BLaER1 treated with 17β-estradiol and CSF1 and Interleukin-3, amounts not matched to agents 10 nM and 100 nM (cell line): ENCODE data around the gene AP1G1.

Source experiments
- H3K27ac ChIP-seq, 11 experiments: shearing (Covaris generic); formaldehyde crosslinking; 2 replicates each; pipeline ENCODE4 v1.8.1; 2022
- H3K27me3 ChIP-seq, 11 experiments: shearing (Covaris generic); formaldehyde crosslinking; 2 replicates each; pipeline ENCODE4 v1.8.1; 2022
- H3K36me3 ChIP-seq, 11 experiments: shearing (Covaris generic); formaldehyde crosslinking; 2 replicates each; pipeline ENCODE4 v1.8.1; 2022
- H3K4me1 ChIP-seq, 10 experiments: shearing (Covaris generic); formaldehyde crosslinking; 2 replicates each; pipeline ENCODE4 v1.8.1; 2022
- H3K4me2 ChIP-seq, 11 experiments: shearing (Covaris generic); formaldehyde crosslinking; 2 replicates each; pipeline ENCODE4 v1.8.1; 2022
- H3K4me3 ChIP-seq, 10 experiments: shearing (Covaris generic); formaldehyde crosslinking; 2 replicates each; pipeline ENCODE4 v1.8.1; 2022
- H3K9ac ChIP-seq, 11 experiments: shearing (Covaris generic); formaldehyde crosslinking; 2 replicates each; pipeline ENCODE4 v1.8.1; 2022
- H3K9me3 ChIP-seq, 11 experiments: shearing (Covaris generic); formaldehyde crosslinking; replicated peaks in 1 of 11; 2 replicates each; pipeline ENCODE4 v1.8.1; 2022
- H4K20me1 ChIP-seq, 11 experiments: shearing (Covaris generic); formaldehyde crosslinking; 2 replicates each; pipeline ENCODE4 v1.8.1; 2022
- Cebpa-rat ChIP-seq, 11 experiments: shearing (Covaris generic); IDR thresholded peaks; 2 replicates each; pipeline ENCODE4 v1.8.1; 2022

The AP1G1 gene

GRCh38 chr16:71808593-71809459 is at the start of gene AP1G1:
Gene AP1G1 (minus strand): TSS chr16:71808834. CDS start chr16:71789479, 19,355 bp downstream.
- no peaks in the 10 kb centered on the region for H3K27me3 ChIP-seq
- peaks cover 26 to 44% (median 34%) of the 10 kb centered on the region in 10 experiments for H3K4me1 ChIP-seq
- H3K9ac ChIP-seq, result peak within 1 kb of the TSS; percentile 91 to 100 (median 97)
- TF ChIP-seq Cebpa-rat (IDR thresholded peaks at IDR 0.05), result no peak
- H3K4me2 ChIP-seq, result peak within 1 kb of the TSS; percentile 77 to 95 (median 90)
- peak within 1 kb of the TSS; percentile 79 to 99 (median 94) for H3K4me3 ChIP-seq
- no peaks in the 10 kb centered on the region for H3K9me3 ChIP-seq
- H3K36me3 ChIP-seq, result peaks cover 13 to 35% (median 25%) of the 10 kb centered on the region in 11 experiments; a peak in 20 of 22 replicates
- peaks cover 25 to 47% (median 41%) of the 10 kb centered on the region in 11 experiments; a peak in 21 of 22 replicates for H4K20me1 ChIP-seq
- H3K27ac ChIP-seq, result peak within 1 kb of the TSS; percentile 94 to 100 (median 99)

DNA sequence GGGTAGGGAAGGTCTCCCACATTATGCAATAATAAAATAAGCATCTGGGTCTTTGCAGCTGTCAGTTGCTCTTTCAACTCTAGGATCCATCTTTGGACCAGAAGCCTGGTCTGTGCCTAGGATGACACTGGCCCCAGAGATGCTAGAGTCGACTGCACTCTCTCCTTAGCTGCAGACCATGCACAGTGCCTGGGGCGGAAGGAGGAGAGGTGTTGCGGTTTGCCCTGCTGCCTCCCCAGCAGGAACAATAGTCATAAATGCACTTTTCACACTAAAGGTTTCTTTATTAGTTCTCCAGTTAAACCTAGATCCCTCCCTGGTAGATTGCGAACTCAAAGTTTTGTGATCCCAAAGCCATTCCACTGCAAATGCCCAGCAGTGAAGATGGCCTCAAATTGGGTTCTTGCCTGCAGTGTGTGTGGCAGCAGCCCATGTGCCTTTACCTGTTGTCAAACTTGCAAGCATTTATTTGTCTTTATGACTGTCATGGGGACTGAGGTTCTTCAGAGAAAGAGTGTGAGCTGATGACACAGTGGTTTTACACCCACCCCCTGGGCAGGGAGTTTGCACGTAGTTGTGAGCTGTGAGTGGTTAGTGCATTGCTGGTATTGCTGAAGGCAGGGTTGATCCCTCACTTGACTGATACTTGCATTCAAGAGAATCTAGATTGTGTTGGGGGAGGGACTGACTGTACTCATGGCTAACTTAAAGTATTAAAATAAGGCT is 47.5 kb upstream of the AP1G1 start:
- H3K9me3 ChIP-seq, result no peaks in the 10 kb centered on the region
- peaks cover 59 to 95% (median 85%) of the 10 kb centered on the region in 11 experiments for H4K20me1 ChIP-seq
- no peaks in the 10 kb centered on the region for H3K27me3 ChIP-seq
- TF ChIP-seq Cebpa-rat (IDR thresholded peaks at IDR 0.05), result no peak
- no peaks in the 10 kb centered on the region for H3K4me1 ChIP-seq
- H3K9ac ChIP-seq, result no peak overlapping the region
- H3K36me3 ChIP-seq, result peaks cover 90 to 100% (median 97%) of the 10 kb centered on the region in 11 experiments
- no peak overlapping the region for H3K4me2 ChIP-seq
- H3K27ac ChIP-seq, result no peak overlapping the region
- no peak overlapping the region for H3K4me3 ChIP-seq

DNA sequence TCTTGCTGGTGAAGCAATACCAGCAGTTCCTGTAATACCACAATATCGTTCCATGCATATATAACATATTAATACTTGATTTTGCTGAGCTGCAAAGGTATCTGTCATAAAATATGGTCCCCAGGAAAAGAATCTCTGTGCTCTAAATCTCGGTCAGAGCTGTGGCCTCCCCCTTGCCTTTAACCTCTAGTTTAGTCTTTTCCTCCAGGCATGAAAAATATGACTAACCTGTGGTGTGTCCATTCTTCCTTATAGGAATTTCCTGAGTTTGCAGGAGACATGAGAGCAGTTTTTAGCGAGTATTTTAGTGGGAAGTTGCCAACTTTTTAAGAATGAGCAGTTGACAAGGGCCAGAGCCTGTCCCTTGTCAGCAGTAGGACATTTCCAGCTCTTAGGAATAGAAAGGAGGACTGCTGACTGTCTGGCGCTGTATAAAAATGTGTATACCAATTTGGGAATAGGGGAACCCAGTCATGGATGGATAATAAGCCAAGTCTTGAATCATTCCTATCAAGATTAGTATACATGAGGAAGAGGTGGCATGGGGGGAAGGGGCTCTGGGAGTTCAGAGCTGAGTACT is 45.8 kb upstream of the AP1G1 start:
- no peak overlapping the region for H3K9ac ChIP-seq
- no peak for TF ChIP-seq Cebpa-rat (IDR thresholded peaks at IDR 0.05)

GRCh38 chr16:71853413-71853812 is 44.8 kb upstream of the AP1G1 start:
- Histone ChIP-seq H3K4me1 (peaks cover 0 to 8% (median 3%) of the 10 kb centered on the region in 10 experiments; a peak in 5 of 20 replicates), H3K27me3 (no peaks in the 10 kb centered on the region), H3K27ac (no peak overlapping the region), H3K9ac (no peak overlapping the region), H3K4me2 (no peak overlapping the region), H3K4me3 (no peak overlapping the region), H3K36me3 (peaks cover 93 to 100% (median 99%) of the 10 kb centered on the region in 11 experiments), H3K9me3 (no peaks in the 10 kb centered on the region), H4K20me1 (peaks cover 52 to 99% (median 82%) of the 10 kb centered on the region in 11 experiments)
- TF ChIP-seq Cebpa-rat (IDR thresholded peaks at IDR 0.05), result no peak

More for the DNA sequence above, 45.8 kb upstream of the AP1G1 start:
- Histone ChIP-seq H3K27ac (no peak overlapping the region), H3K36me3 (peaks cover 93 to 100% (median 99%) of the 10 kb centered on the region in 11 experiments), H3K4me1 (no peaks in the 10 kb centered on the region), H3K9me3 (no peaks in the 10 kb centered on the region), H3K4me2 (no peak overlapping the region), H3K27me3 (no peaks in the 10 kb centered on the region), H3K4me3 (no peak overlapping the region), H4K20me1 (peaks cover 59 to 100% (median 87%) of the 10 kb centered on the region in 11 experiments)

DNA sequence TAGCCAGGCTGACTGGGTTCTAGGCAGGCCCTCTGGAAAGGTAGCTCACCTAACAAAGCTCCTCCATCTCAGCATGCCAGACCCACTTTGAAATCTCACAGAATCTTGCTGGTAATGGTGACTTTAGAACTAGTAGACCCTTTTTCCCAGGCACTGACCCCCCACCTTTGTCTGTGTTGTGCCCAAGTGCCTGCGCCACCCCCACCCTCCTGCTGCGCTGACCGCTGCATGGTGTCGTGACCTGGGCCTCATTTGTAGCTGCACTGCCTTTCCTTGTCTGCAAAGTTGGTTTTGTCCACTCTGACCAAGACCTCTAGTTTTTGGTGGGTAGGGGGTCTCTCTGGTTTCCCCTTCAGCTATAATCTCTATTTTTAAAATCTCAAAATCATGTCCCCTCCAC is 43.9 kb upstream of the AP1G1 start:
- Histone ChIP-seq H3K27ac (no peak overlapping the region), H3K4me2 (no peak overlapping the region), H3K36me3 (peaks cover 93 to 100% (median 98%) of the 10 kb centered on the region in 11 experiments)

GRCh38 chr16:71852158-71852557 is 43.5 kb upstream of the AP1G1 start:
- peaks cover 90 to 99% (median 94%) of the 10 kb centered on the region in 11 experiments for H3K36me3 ChIP-seq
- no peak overlapping the region; a peak in 1 of 22 replicates for H3K9ac ChIP-seq
- no peak for TF ChIP-seq Cebpa-rat (IDR thresholded peaks at IDR 0.05)
- no peak overlapping the region for H3K4me3 ChIP-seq
- no peaks in the 10 kb centered on the region for H3K9me3 ChIP-seq
- H3K27ac ChIP-seq, result no peak overlapping the region
- H4K20me1 ChIP-seq, result peaks cover 45 to 99% (median 81%) of the 10 kb centered on the region in 11 experiments
- H3K4me2 ChIP-seq, result no peak overlapping the region
- peaks cover 3 to 20% (median 10%) of the 10 kb centered on the region in 10 experiments for H3K4me1 ChIP-seq
- H3K27me3 ChIP-seq, result no peaks in the 10 kb centered on the region

More for the DNA sequence above, 43.9 kb upstream of the AP1G1 start:
- peaks cover 49 to 99% (median 82%) of the 10 kb centered on the region in 11 experiments for H4K20me1 ChIP-seq
- no peaks in the 10 kb centered on the region for H3K27me3 ChIP-seq
- H3K9me3 ChIP-seq, result no peaks in the 10 kb centered on the region
- no peak for TF ChIP-seq Cebpa-rat (IDR thresholded peaks at IDR 0.05)
- no peak overlapping the region for H3K4me3 ChIP-seq
- no peak overlapping the region for H3K9ac ChIP-seq
- H3K4me1 ChIP-seq, result peaks cover 2 to 16% (median 5%) of the 10 kb centered on the region in 10 experiments; a peak in 15 of 20 replicates

- H3K9me3 ChIP-seq, result no peaks in the 10 kb centered on the region
- peaks cover 87 to 95% (median 90%) of the 10 kb centered on the region in 11 experiments for H3K36me3 ChIP-seq
- H3K4me1 ChIP-seq, result peaks cover 7 to 25% (median 14%) of the 10 kb centered on the region in 10 experiments
- H3K27ac ChIP-seq, result no peak overlapping the region
- TF ChIP-seq Cebpa-rat (IDR thresholded peaks at IDR 0.05), result no peak
- no peak overlapping the region for H3K4me2 ChIP-seq
- no peak overlapping the region; a peak in 1 of 22 replicates for H3K9ac ChIP-seq
- no peak overlapping the region for H3K4me3 ChIP-seq
- no peaks in the 10 kb centered on the region for H3K27me3 ChIP-seq
- peaks cover 41 to 99% (median 83%) of the 10 kb centered on the region in 11 experiments for H4K20me1 ChIP-seq
Measured at GRCh38 chr16:71851746-71852145, 43.1 kb upstream of the AP1G1 start.

DNA sequence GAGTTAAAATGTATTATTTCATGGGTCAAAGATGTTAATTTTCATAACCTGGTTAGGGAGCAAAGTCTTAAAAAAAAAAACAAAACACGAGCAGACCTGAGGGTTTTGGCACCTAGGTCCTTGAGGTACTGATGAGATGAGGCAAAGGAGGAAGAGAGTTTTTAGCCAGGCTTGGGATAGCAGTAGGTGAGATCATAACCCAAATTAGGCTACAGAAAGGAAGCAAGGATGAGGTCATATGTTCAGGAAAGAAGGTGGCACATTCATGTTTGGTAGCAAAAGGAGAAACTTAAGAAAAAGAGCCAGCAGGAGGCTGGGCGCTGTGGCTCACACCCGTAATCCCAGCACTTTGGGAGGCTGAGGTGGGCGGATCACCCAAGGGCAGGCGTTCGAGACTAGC is 40.0 kb upstream of the AP1G1 start:
- Histone ChIP-seq H3K9me3 (no peaks in the 10 kb centered on the region), H3K9ac (peak overlapping the region in 1 of 11 experiments; percentile 35; a peak in 1 of 22 replicates), H4K20me1 (peaks cover 12 to 76% (median 53%) of the 10 kb centered on the region in 11 experiments; a peak in 19 of 22 replicates), H3K27me3 (no peaks in the 10 kb centered on the region), H3K4me2 (0 out of 22 replicates have a peak overlapping the region, but pooled peaks of 1 of the 11 experiments have one; percentile 0), H3K27ac (no peak overlapping the region), H3K36me3 (peaks cover 59 to 64% (median 60%) of the 10 kb centered on the region in 11 experiments), H3K4me1 (peaks cover 15 to 35% (median 26%) of the 10 kb centered on the region in 10 experiments), H3K4me3 (no peak overlapping the region)
- TF ChIP-seq Cebpa-rat (IDR thresholded peaks at IDR 0.05), result no peak
